IMR-90 (cell line): ENCODE results near the gene CLNK. TPM values are rescaled to one million over a fixed set of nuclear protein-coding genes. Genes with fewer than 3 reads are reported as not detected.

Source experiments
- ATAC-seq: fragments of 200-7000 bp; cut with Tn5 transposase; 2 replicates; pipeline ENCODE4 v1.9.1; 2020; ENCODE audit warnings: low read depth, mild to moderate bottlenecking, moderate library complexity
- BruUV-seq: library from RNA; stranded (reverse); fragments of 400-500 nt; replicated peaks from 2 replicates; lab custom pipeline; 2021; lab: Mats Ljungman, UMichigan
- CTCF ChIA-PET: fragments of 300-600 bp; formaldehyde crosslinking; extraction: SDS; loops from one replicate; lab custom pipeline; 2021; ENCODE audit warnings: antibody characterized with exemption; lab: Yijun Ruan, JAX
- POLR2A ChIA-PET: fragments of 300-600 bp; sonication (Branson Sonifier 250); formaldehyde crosslinking; loops from one replicate; lab custom pipeline; 2022; ENCODE audit warnings: antibody characterized with exemption; ENCODE audit not compliant: unreplicated experiment; lab: Charles Lee
- DNase-seq: peaks from one replicate; pipeline ENCODE4 v3.0.0; 2013
- H2AFZ ChIP-seq: replicated peaks from 2 replicates; pipeline ENCODE3; 2013; ENCODE audit warnings: low read length, mild to moderate bottlenecking; ENCODE audit not compliant: poor library complexity
- H2AK5ac ChIP-seq: 2 replicates; pipeline ENCODE4 v1.6.1; 2013; ENCODE audit warnings: low read depth, low read length, inconsistent platforms
- H2AK9ac ChIP-seq: replicated peaks from 2 replicates; pipeline ENCODE3; 2013; ENCODE audit warnings: mild to moderate bottlenecking, low read depth, low read length, moderate library complexity; ENCODE audit not compliant: poor library complexity
- H2BK120ac ChIP-seq: 2 replicates; pipeline ENCODE4 v1.6.1; 2013; ENCODE audit warnings: low read depth, low read length, inconsistent platforms
- H2BK15ac ChIP-seq: 3 replicates; pipeline ENCODE4 v1.6.1; 2013; ENCODE audit warnings: low read depth, low read length, inconsistent platforms
- H2BK20ac ChIP-seq: 2 replicates; pipeline ENCODE4 v1.6.1; 2013; ENCODE audit warnings: low read depth, mild to moderate bottlenecking, inconsistent platforms, low read length, moderate library complexity
- H2BK5ac ChIP-seq: 2 replicates; pipeline ENCODE4 v1.6.1; 2013; ENCODE audit warnings: mild to moderate bottlenecking, low read depth, low read length, inconsistent platforms; ENCODE audit not compliant: poor library complexity, severe bottlenecking
- H3K14ac ChIP-seq: replicated peaks from 2 replicates; pipeline ENCODE4 v1.6.1; 2013; ENCODE audit warnings: low read depth, low read length, inconsistent platforms
- H3K18ac ChIP-seq: 2 replicates; pipeline ENCODE4 v1.6.1; 2013; ENCODE audit warnings: low read depth, low read length, control low read depth
- H3K23ac ChIP-seq: 2 replicates; pipeline ENCODE4 v1.6.1; 2013; ENCODE audit warnings: low read depth, low read length, inconsistent platforms
- H3K27ac ChIP-seq: 2 replicates; pipeline ENCODE4 v1.5.1; 2013; ENCODE audit warnings: mild to moderate bottlenecking, control low read depth, low read length; ENCODE audit not compliant: insufficient read depth
- H3K27me3 ChIP-seq: 2 replicates; pipeline ENCODE4 v1.6.1; 2013; ENCODE audit warnings: low read length; ENCODE audit not compliant: control insufficient read depth, insufficient read depth
- H3K36me3 ChIP-seq: 2 replicates; pipeline ENCODE4 v1.6.1; 2013; ENCODE audit warnings: low read length, mixed read lengths; ENCODE audit not compliant: control insufficient read depth, insufficient read depth
- H3K4ac ChIP-seq: 2 replicates; pipeline ENCODE4 v1.6.1; 2013; ENCODE audit warnings: low read depth, low read length, inconsistent platforms
- H3K4me1 ChIP-seq: 2 replicates; pipeline ENCODE4 v1.6.1; 2013; ENCODE audit warnings: low read length, mixed read lengths; ENCODE audit not compliant: control insufficient read depth, insufficient read depth
- H3K4me2 ChIP-seq: 2 replicates; pipeline ENCODE4 v1.6.1; 2013; ENCODE audit warnings: low read depth, mild to moderate bottlenecking, control low read depth, low read length, moderate library complexity
- H3K4me3 ChIP-seq: 2 replicates; pipeline ENCODE4 v1.5.1; 2013; ENCODE audit warnings: low read depth, mild to moderate bottlenecking, control low read depth, low read length, moderate library complexity; ENCODE audit not compliant: insufficient read depth
- H3K56ac ChIP-seq: 2 replicates; pipeline ENCODE4 v1.6.1; 2013; ENCODE audit warnings: low read length, inconsistent platforms; ENCODE audit not compliant: insufficient read depth; ENCODE audit errors: extremely low read depth
- H3K79me1 ChIP-seq, 2 experiments: 2 replicates each; pipeline ENCODE4 v1.6.1; 2013; ENCODE audit warnings: low read length in 2 of 2, inconsistent platforms in 1 of 2, low read depth in 1 of 2
- H3K9ac ChIP-seq: 2 replicates; pipeline ENCODE4 v1.6.1; 2013; ENCODE audit warnings: low read depth, low read length, control low read depth
- H3K9me1 ChIP-seq: 2 replicates; pipeline ENCODE4 v1.6.1; 2013; ENCODE audit warnings: low read length, inconsistent platforms; ENCODE audit not compliant: insufficient read depth
- H3K9me3 ChIP-seq: 2 replicates; pipeline ENCODE4 v1.6.1; 2013; ENCODE audit warnings: low read length; ENCODE audit not compliant: control insufficient read depth, insufficient read depth
- H4K20me1 ChIP-seq: 2 replicates; pipeline ENCODE4 v1.6.1; 2013; ENCODE audit warnings: low read length, inconsistent platforms; ENCODE audit not compliant: insufficient read depth
- H4K5ac ChIP-seq: 2 replicates; pipeline ENCODE4 v1.6.1; 2013; ENCODE audit warnings: mild to moderate bottlenecking, low read depth, low read length, control low read depth
- H4K8ac ChIP-seq, 2 experiments: 2 replicates each; pipeline ENCODE4 v1.6.1; 2013; ENCODE audit warnings: low read depth in 2 of 2, low read length in 2 of 2, control low read depth in 1 of 2, inconsistent platforms in 1 of 2
- H4K91ac ChIP-seq: 2 replicates; pipeline ENCODE4 v1.6.1; 2013; ENCODE audit warnings: low read depth, low read length, inconsistent platforms; ENCODE audit not compliant: insufficient read depth
- BHLHE40 ChIP-seq: fragments of 150-350 bp; IDR thresholded peaks from 2 replicates; pipeline ENCODE4 v1.6.1; 2016; ENCODE audit warnings: mild to moderate bottlenecking, low read depth, low read length
- CEBPB ChIP-seq: IDR thresholded peaks from 2 replicates; pipeline ENCODE4 v1.6.1; 2012; ENCODE audit warnings: low read depth, low read length, improper control_type of control experiment
- CHD1 ChIP-seq: IDR thresholded peaks from 2 replicates; pipeline ENCODE4 v1.6.1; 2012; ENCODE audit warnings: low read depth, low read length, improper control_type of control experiment
- CTCF ChIP-seq: conservative IDR thresholded peaks from 2 replicates; pipeline ENCODE4 v1.5.1; 2012; ENCODE audit warnings: mild to moderate bottlenecking, low read depth, low read length, improper control_type of control experiment
- ELK1 ChIP-seq: fragments of 150-350 bp; IDR thresholded peaks from 2 replicates; pipeline ENCODE4 v1.6.1; 2016; ENCODE audit warnings: low read depth, mild to moderate bottlenecking, low read length, moderate library complexity, borderline replicate concordance
- FOS ChIP-seq: fragments of 150-350 bp; IDR thresholded peaks from 2 replicates; pipeline ENCODE4 v1.6.1; 2016; ENCODE audit warnings: low read depth, low read length
- MAFK ChIP-seq: IDR thresholded peaks from 2 replicates; pipeline ENCODE4 v1.6.1; 2012; ENCODE audit warnings: low read depth, low read length, improper control_type of control experiment
- MAZ ChIP-seq: IDR thresholded peaks from 2 replicates; pipeline ENCODE4 v1.6.1; 2012; ENCODE audit warnings: low read depth, mild to moderate bottlenecking, low read length, improper control_type of control experiment, moderate library complexity, borderline replicate concordance
- MXI1 ChIP-seq: IDR thresholded peaks from 2 replicates; pipeline ENCODE4 v1.6.1; 2012; ENCODE audit warnings: low read depth, mild to moderate bottlenecking, low read length, moderate library complexity, borderline replicate concordance
- NFE2L2 ChIP-seq: fragments of 150-350 bp; IDR thresholded peaks from 2 replicates; pipeline ENCODE4 v1.6.1; 2016; ENCODE audit warnings: low read depth, mild to moderate bottlenecking, low read length
- POLR2A ChIP-seq: IDR thresholded peaks from 2 replicates; pipeline ENCODE4 v1.6.1; 2012; ENCODE audit warnings: mild to moderate bottlenecking, low read depth, low read length
- RAD21 ChIP-seq: IDR thresholded peaks from 2 replicates; pipeline ENCODE4 v1.6.1; 2012; ENCODE audit warnings: low read length, improper control_type of control experiment
- RCOR1 ChIP-seq: IDR thresholded peaks from 2 replicates; pipeline ENCODE4 v1.6.1; 2012; ENCODE audit warnings: mild to moderate bottlenecking, low read length, improper control_type of control experiment; ENCODE audit not compliant: insufficient replicate concordance
- RFX5 ChIP-seq: IDR thresholded peaks from 2 replicates; pipeline ENCODE4 v1.8.0; 2012; ENCODE audit warnings: low read depth, mild to moderate bottlenecking, low read length, moderate library complexity
- SMC3 ChIP-seq: fragments of 150-350 bp; IDR thresholded peaks from 2 replicates; pipeline ENCODE4 v1.6.1; 2016; ENCODE audit warnings: low read depth, mild to moderate bottlenecking, antibody characterized with exemption, low read length, moderate library complexity
- USF2 ChIP-seq: fragments of 150-350 bp; IDR thresholded peaks from 2 replicates; pipeline ENCODE4 v1.6.1; 2017; ENCODE audit warnings: mild to moderate bottlenecking, antibody characterized with exemption, low read length, low read depth
- WGBS, 2 experiments: methylation state at CpG; one replicate each; pipeline versions ENCODE4 v1.1.5 to v1.1.7; 2013; ENCODE audit warnings: missing lambda C conversion rate in 2 of 2; ENCODE audit not compliant: insufficient read length in 1 of 2; ENCODE audit errors: extremely low coverage in 2 of 2; 5-methylcytosine and 5-hydroxymethylcytosine counted together
- dilution Hi-C: fragments of 300-500 bp; cut with HindIII; formaldehyde crosslinking; loops from one replicate; pipeline ENCODE4 v1.14.3; 2018; ENCODE audit warnings: low sequenced_read_pairs; ENCODE audit not compliant: unreplicated experiment
- in situ Hi-C: fragments of 300-500 bp; cut with MboI; formaldehyde crosslinking; loops from 3 replicates; pipeline ENCODE4 v1.14.3; 2019; ENCODE audit warnings: low sequenced_read_pairs, inconsistent platforms, mixed read lengths
- intact Hi-C: fragments of 100-400 bp; cut with micrococcal nuclease; formaldehyde crosslinking; loops from 2 replicates; pipeline ENCODE4 v1.10.0; 2022
- polyA plus RNA-seq, 3 experiments: library from polyadenylated mRNA; depleted of rRNA; stranded (reverse); fragments of >200 nt; gene quantifications; 2 replicates each; pipeline ENCODE4 v1.2.3, GENCODE V29; 2012; ENCODE audit warnings: low replicate concordance in 1 of 3
- total RNA-seq: library from RNA; depleted of rRNA; stranded (reverse); fragments of >200 nt; gene quantifications from 2 replicates; pipeline ENCODE4 v1.2.3, GENCODE V29; 2012

CLNK gene
- total and polyA plus RNA-seq, 2 of the 4 experiments (the other 2 are of a cell fraction), result not detected

GRCh38 chr4:10690185-10690907, 5.8 kb upstream of the CLNK start:
- dilution Hi-C loops (no loop called here), intact Hi-C loops (no loop called here), in situ Hi-C loops (no loop called here)
- Histone ChIP-seq H3K79me1 (no peaks in the 10 kb centered on the region), H3K9me1 (no peaks in the 10 kb centered on the region), H3K4me1 (0 out of 2 replicates have a peak, but pooled peaks cover 3% of the 10 kb centered on the region), H3K9ac (no peak overlapping the region), H3K56ac (no peak overlapping the region), H2BK20ac (no peak overlapping the region), H2BK120ac (no peak overlapping the region), H2BK5ac (no peak overlapping the region), H3K14ac (no peak overlapping the region), H4K20me1 (no peaks in the 10 kb centered on the region), H4K8ac (no peak overlapping the region), H4K91ac (no peak overlapping the region), H3K36me3 (no peaks in the 10 kb centered on the region), H2AFZ (no peak overlapping the region), H2AK9ac (no peak overlapping the region), H3K4me3 (no peak overlapping the region), H2BK15ac (no peak overlapping the region), H3K4ac (no peak overlapping the region), H3K4me2 (no peak overlapping the region), H3K23ac (no peak overlapping the region), H4K5ac (no peak overlapping the region), H3K9me3 (no peaks in the 10 kb centered on the region), H3K18ac (no peak overlapping the region), H3K27me3 (no peaks in the 10 kb centered on the region), H3K27ac (no peak overlapping the region), H2AK5ac (no peak overlapping the region)
- no peak for ATAC-seq
- no TSS peak for BruUV-seq
- WGBS, 2 experiments, result 100% methylated on average over 2 of the region's 8 CpGs; no CpG with 5 or more reads in 1 of the 2 experiments
- POLR2A ChIA-PET, result no interaction called here
- no peak for DNase-seq
- CTCF ChIA-PET, result interaction anchor here (1.2 kb wide), 1 partner anchor 15 kb away, joined by 4 read pairs; no protein-coding TSS in a partner anchor
- TF ChIP-seq RCOR1, result no peak
- no peak for TF ChIP-seq CTCF
- no peak for TF ChIP-seq RFX5
- no peak for TF ChIP-seq RAD21
- TF ChIP-seq CHD1, result no peak
- no peak for TF ChIP-seq FOS
- no peak for TF ChIP-seq POLR2A
- TF ChIP-seq ELK1, result no peak
- no peak for TF ChIP-seq MAFK
- TF ChIP-seq BHLHE40, result no peak
- no peak for TF ChIP-seq NFE2L2
- TF ChIP-seq SMC3, result no peak
- TF ChIP-seq CEBPB, result no peak
- TF ChIP-seq USF2, result no peak
- TF ChIP-seq MAZ, result no peak
- TF ChIP-seq MXI1, result no peak
